H9 (cell line): ENCODE results near the gene EML4. TPM values are rescaled to one million over a fixed set of nuclear protein-coding genes. Genes with fewer than 3 reads are reported as not detected.

Source experiments
- DNase-seq: peaks from one replicate; pipeline ENCODE4 v3.0.0-alpha.2; 2017
- H2AFZ ChIP-seq: one replicate; pipeline ENCODE4 v1.6.1; 2013; ENCODE audit warnings: mild to moderate bottlenecking, low read length, control low read depth, moderate library complexity
- H2AK5ac ChIP-seq: 2 replicates; pipeline ENCODE4 v1.6.1; 2013; ENCODE audit warnings: low read length, control low read depth, mixed read lengths; ENCODE audit not compliant: insufficient read length
- H2BK120ac ChIP-seq: one replicate; pipeline ENCODE4 v1.6.1; 2013; ENCODE audit warnings: low read depth, mild to moderate bottlenecking, low read length, control low read depth, inconsistent platforms; ENCODE audit not compliant: poor library complexity, severe bottlenecking
- H2BK12ac ChIP-seq: 2 replicates; pipeline ENCODE4 v1.6.1; 2013; ENCODE audit warnings: low read length, control low read depth, mixed read lengths, low read depth; ENCODE audit not compliant: insufficient read length
- H2BK15ac ChIP-seq: 2 replicates; pipeline ENCODE4 v1.6.1; 2013; ENCODE audit warnings: low read depth, low read length, control low read depth
- H2BK20ac ChIP-seq: one replicate; pipeline ENCODE4 v1.6.1; 2013; ENCODE audit warnings: low read depth, mild to moderate bottlenecking, low read length, control low read depth, inconsistent platforms; ENCODE audit not compliant: poor library complexity, severe bottlenecking
- H2BK5ac ChIP-seq: 2 replicates; pipeline ENCODE4 v1.6.1; 2013; ENCODE audit warnings: low read length, control low read depth, mixed read lengths; ENCODE audit not compliant: insufficient read length
- H3K14ac ChIP-seq: 2 replicates; pipeline ENCODE4 v1.6.1; 2013; ENCODE audit warnings: low read length, control low read depth; ENCODE audit not compliant: insufficient read depth
- H3K18ac ChIP-seq: 2 replicates; pipeline ENCODE4 v1.6.1; 2013; ENCODE audit warnings: low read depth, mild to moderate bottlenecking, mixed read lengths, low read length, control low read depth; ENCODE audit not compliant: insufficient read length
- H3K23ac ChIP-seq: 2 replicates; pipeline ENCODE4 v1.6.1; 2013; ENCODE audit warnings: low read length, control low read depth, mixed read lengths, low read depth; ENCODE audit not compliant: insufficient read length
- H3K23me2 ChIP-seq: 2 replicates; pipeline ENCODE4 v1.6.1; 2013; ENCODE audit warnings: low read depth, mild to moderate bottlenecking, mixed read lengths, low read length, control low read depth; ENCODE audit not compliant: insufficient read length, poor library complexity, severe bottlenecking
- H3K27ac ChIP-seq: 2 replicates; pipeline ENCODE4 v1.5.1; 2013; ENCODE audit warnings: low read length, control low read depth, mixed read lengths, low read depth; ENCODE audit not compliant: insufficient read length
- H3K27me3 ChIP-seq: 2 replicates; pipeline ENCODE4 v1.6.1; 2013; ENCODE audit warnings: low read length, control low read depth, inconsistent platforms; ENCODE audit not compliant: insufficient read depth
- H3K4ac ChIP-seq: 2 replicates; pipeline ENCODE4 v1.6.1; 2013; ENCODE audit warnings: low read depth, mild to moderate bottlenecking, control low read depth, inconsistent platforms, low read length, moderate library complexity
- H3K4me1 ChIP-seq: 2 replicates; pipeline ENCODE4 v1.6.1; 2013; ENCODE audit warnings: low read length, control low read depth, inconsistent platforms; ENCODE audit not compliant: insufficient read depth
- H3K4me2 ChIP-seq: 2 replicates; pipeline ENCODE4 v1.6.1; 2013; ENCODE audit warnings: low read length, control low read depth, mixed read lengths; ENCODE audit not compliant: insufficient read length, insufficient read depth
- H3K56ac ChIP-seq: 2 replicates; pipeline ENCODE4 v1.6.1; 2013; ENCODE audit warnings: low read depth, mild to moderate bottlenecking, mixed read lengths, low read length, control low read depth; ENCODE audit not compliant: insufficient read length
- H3K79me1 ChIP-seq: 2 replicates; pipeline ENCODE4 v1.6.1; 2013; ENCODE audit warnings: low read depth, mild to moderate bottlenecking, moderate library complexity, low read length, control low read depth, inconsistent platforms; ENCODE audit not compliant: insufficient read depth, poor library complexity, severe bottlenecking
- H3K79me2 ChIP-seq: 2 replicates; pipeline ENCODE4 v1.6.1; 2013; ENCODE audit warnings: low read length, control low read depth, inconsistent platforms; ENCODE audit not compliant: insufficient read depth
- H3K9ac ChIP-seq: 2 replicates; pipeline ENCODE4 v1.6.1; 2013; ENCODE audit warnings: low read length, control low read depth, mixed read lengths; ENCODE audit not compliant: insufficient read length; ENCODE audit errors: extremely low read depth
- H3K9me3 ChIP-seq: one replicate; pipeline ENCODE4 v1.6.1; 2013; ENCODE audit warnings: low read depth, low read length, inconsistent platforms; ENCODE audit not compliant: control insufficient read depth
- H3T11ph ChIP-seq: one replicate; pipeline ENCODE4 v1.6.1; 2013; ENCODE audit warnings: mild to moderate bottlenecking, low read length, control low read depth, inconsistent platforms
- H4K20me1 ChIP-seq: one replicate; pipeline ENCODE4 v1.6.1; 2013; ENCODE audit not compliant: control insufficient read depth, insufficient read length, insufficient read depth
- H4K5ac ChIP-seq: 2 replicates; pipeline ENCODE4 v1.6.1; 2013; ENCODE audit warnings: low read depth, mild to moderate bottlenecking, mixed read lengths, low read length, control low read depth; ENCODE audit not compliant: insufficient read length
- H4K8ac ChIP-seq: replicated peaks from 2 replicates; pipeline ENCODE4 v1.6.1; 2013; ENCODE audit warnings: low read length, control low read depth, mixed read lengths, low read depth; ENCODE audit not compliant: insufficient read length
- H4K91ac ChIP-seq: 2 replicates; pipeline ENCODE4 v1.6.1; 2013; ENCODE audit warnings: low read depth, mild to moderate bottlenecking, moderate library complexity, mixed read lengths, low read length, control low read depth; ENCODE audit not compliant: insufficient read length
- H3K27ac Mint-ChIP-seq, 3 experiments: 2 replicates in 2 of 3; 3 replicates in 1 of 3; pipeline ENCODE4 v1.8.0; 2020 to 2021; ENCODE audit warnings: mixed read lengths in 3 of 3, mild to moderate bottlenecking in 1 of 3, moderate library complexity in 1 of 3
- H3K27me3 Mint-ChIP-seq: 2 replicates; pipeline ENCODE4 v1.8.0; 2021; ENCODE audit warnings: low read depth, mild to moderate bottlenecking, moderate library complexity, mixed read lengths
- H3K36me3 Mint-ChIP-seq, 3 experiments: 2 replicates in 2 of 3; 3 replicates in 1 of 3; pipeline ENCODE4 v1.8.0; 2020 to 2021; ENCODE audit warnings: low read depth in 3 of 3, mixed read lengths in 3 of 3; ENCODE audit not compliant: insufficient read depth in 1 of 3
- H3K4me1 Mint-ChIP-seq, 2 experiments: 2 replicates each; pipeline ENCODE4 v1.8.0; 2020; ENCODE audit warnings: mixed read lengths in 2 of 2
- H3K4me3 Mint-ChIP-seq, 2 experiments: 2 replicates in 1 of 2; 3 replicates in 1 of 2; pipeline ENCODE4 v1.8.0; 2020 to 2021; ENCODE audit warnings: mild to moderate bottlenecking in 2 of 2, mixed read lengths in 2 of 2, moderate library complexity in 1 of 2
- H3K9me3 Mint-ChIP-seq, 2 experiments: 2 replicates in 1 of 2; 3 replicates in 1 of 2; pipeline ENCODE4 v1.8.0; 2020; ENCODE audit warnings: mild to moderate bottlenecking in 2 of 2, mixed read lengths in 2 of 2, moderate library complexity in 1 of 2
- CTCF ChIP-seq: fragments of 200-600 bp; sonication (generic); conservative IDR thresholded peaks from 3 replicates; pipeline ENCODE4 v1.8.0; 2021; ENCODE audit warnings: antibody characterized with exemption, mild to moderate bottlenecking
- WGBS: extraction: QIAGEN DNeasy Blood & Tissue Kit; methylation state at CpG from one replicate; pipeline ENCODE4 v1.1.7; 2013; ENCODE audit warnings: missing lambda C conversion rate, low lambda C conversion rate, mixed read lengths; ENCODE audit not compliant: insufficient read length; ENCODE audit errors: extremely low coverage; 5-methylcytosine and 5-hydroxymethylcytosine counted together
- total RNA-seq: library from RNA; stranded (reverse); gene quantifications from 2 replicates; pipeline ENCODE4 v1.2.1, GENCODE V29; 2021

The EML4 gene
- total RNA-seq, 1 experiment from 2014 or later, result 68.6 TPM

- no peak overlapping the region for H3K4me3 Mint-ChIP-seq
- no peak overlapping the region for H3K27ac ChIP-seq
Observed at GRCh38 chr2:42363413-42363812, 194.3 kb downstream of the EML4 start.

More at GRCh38 chr2:42363413-42363812, 194.3 kb downstream of the EML4 start:
- Histone ChIP-seq H3K79me2 (peaks cover 19% of the 10 kb centered on the region; the same call in 1 of the 2 replicates), H3T11ph (no peak overlapping the region), H3K79me1 (peaks cover 6% of the 10 kb centered on the region), H4K91ac (no peak overlapping the region), H3K27me3 (no peaks in the 10 kb centered on the region), H3K23ac (no peak overlapping the region), H3K4ac (no peak overlapping the region), H3K4me2 (no peak overlapping the region), H2BK120ac (no peak overlapping the region), H4K20me1 (no peaks in the 10 kb centered on the region), H2BK5ac (no peak overlapping the region), H4K5ac (no peak overlapping the region), H2AFZ (no peak overlapping the region), H2BK20ac (no peak overlapping the region), H2BK12ac (no peak overlapping the region), H4K8ac (no peak overlapping the region), H3K56ac (no peak overlapping the region), H2AK5ac (no peak overlapping the region), H3K4me1 (0 out of 2 replicates have a peak, but pooled peaks cover 2% of the 10 kb centered on the region), H3K14ac (no peak overlapping the region), H2BK15ac (no peak overlapping the region), H3K9me3 (no peaks in the 10 kb centered on the region), H3K9ac (no peak overlapping the region), H3K18ac (no peak overlapping the region), H3K23me2 (peaks cover 23% of the 10 kb centered on the region)
- WGBS, result no CpG with 5 or more reads among the region's 3 CpGs
- no peak for TF ChIP-seq CTCF
- no peaks in the 10 kb centered on the region for H3K27me3 Mint-ChIP-seq
- H3K9me3 Mint-ChIP-seq, result no peaks in the 10 kb centered on the region
- no peak overlapping the region for H3K27ac Mint-ChIP-seq
- no peak for DNase-seq
- peaks cover 26 to 28% of the 10 kb centered on the region in 2 experiments for H3K4me1 Mint-ChIP-seq
- H3K36me3 Mint-ChIP-seq, result no peaks in the 10 kb centered on the region
